Stimulated activated CD4-positive, alpha-beta T cell treated with anti-CD3 and anti-CD28 coated beads, Interleukin-1b, Interleukin-23, amount 100 ng/mL, for 24 hours (primary cell): ENCODE measurements around the gene KHDC1L.
"Not testable (repeated sequence)": the region's sequence is repeated elsewhere in the genome, so short reads cannot be mapped to it uniquely, and the experiment has no call there.

Experiments
- DNase-seq, 4 experiments: peaks; one replicate each; pipeline ENCODE4 v3.0.0-alpha.2; 2020; ENCODE audit warnings: low read depth in 4 of 4, low spot score in 1 of 4

The KHDC1L gene

DNA sequence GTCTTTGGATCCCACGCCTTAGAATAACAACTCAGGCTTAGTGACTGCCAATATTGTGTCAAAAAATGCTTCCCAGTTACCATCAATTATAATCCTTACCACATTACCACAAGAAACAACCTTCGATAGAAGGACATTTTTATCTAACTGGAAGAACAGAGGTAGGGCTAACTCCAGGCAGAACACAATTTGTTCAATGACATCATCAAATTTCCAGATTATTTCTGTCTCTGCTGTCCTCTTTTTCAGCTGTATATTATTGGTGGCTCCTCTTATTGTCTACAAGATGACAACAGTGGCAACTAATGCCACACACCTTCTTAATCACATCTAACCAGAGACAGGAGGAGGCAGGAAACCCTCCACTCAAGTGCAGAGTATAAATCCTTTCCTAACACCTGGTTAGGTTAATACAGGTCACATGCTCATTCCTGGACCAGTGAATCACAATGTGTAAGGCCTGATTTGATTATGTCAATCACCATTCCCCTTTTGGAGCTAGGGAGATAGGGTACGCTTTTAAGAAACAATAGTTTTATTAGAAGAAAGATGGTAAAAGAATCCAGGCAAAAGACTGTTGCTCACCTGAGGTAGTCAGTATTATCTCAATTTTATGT is 18.0 kb downstream of the KHDC1L start:
- DNase-seq, result no peak

DNA sequence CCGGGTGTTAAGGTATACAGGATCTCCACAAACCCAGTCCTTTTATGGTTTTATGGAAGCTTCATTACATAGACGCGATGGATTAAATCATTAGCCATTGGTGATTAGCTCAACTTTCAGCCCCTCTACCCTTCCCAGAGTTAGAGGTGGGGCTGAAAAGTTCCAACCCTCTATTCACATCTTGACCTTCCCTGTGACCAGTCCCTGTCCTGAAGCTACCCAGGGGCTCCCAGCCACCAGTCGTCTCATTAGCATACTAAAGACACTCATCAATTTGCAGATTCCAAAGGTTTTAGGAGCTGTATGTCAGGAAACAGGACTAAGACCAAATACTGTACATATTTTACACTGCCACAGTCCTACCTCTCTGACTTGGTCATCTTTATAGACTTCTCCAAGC is 21.0 kb downstream of the KHDC1L start:
- DNase-seq, result no peak

DNA sequence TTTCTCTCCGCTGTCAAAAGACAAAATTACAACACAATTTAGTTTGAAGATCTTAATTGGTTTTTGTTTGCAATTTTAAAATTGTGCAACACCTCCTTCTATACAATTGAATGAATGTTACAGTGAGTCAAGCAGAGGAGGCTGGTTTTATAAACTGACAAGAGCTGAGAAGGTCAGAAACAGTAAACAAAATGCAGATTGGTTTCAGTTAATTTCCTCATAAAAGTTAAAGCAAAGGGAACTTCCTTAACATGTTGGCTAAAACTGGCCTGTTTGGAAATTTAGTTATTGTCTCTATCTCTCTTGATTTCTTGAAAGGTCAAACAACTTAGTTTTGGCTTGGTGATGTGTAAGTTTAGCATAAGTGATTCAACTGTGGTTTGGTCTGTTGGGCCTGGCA is 22.2 kb downstream of the KHDC1L start:
- no peak for DNase-seq

DNA sequence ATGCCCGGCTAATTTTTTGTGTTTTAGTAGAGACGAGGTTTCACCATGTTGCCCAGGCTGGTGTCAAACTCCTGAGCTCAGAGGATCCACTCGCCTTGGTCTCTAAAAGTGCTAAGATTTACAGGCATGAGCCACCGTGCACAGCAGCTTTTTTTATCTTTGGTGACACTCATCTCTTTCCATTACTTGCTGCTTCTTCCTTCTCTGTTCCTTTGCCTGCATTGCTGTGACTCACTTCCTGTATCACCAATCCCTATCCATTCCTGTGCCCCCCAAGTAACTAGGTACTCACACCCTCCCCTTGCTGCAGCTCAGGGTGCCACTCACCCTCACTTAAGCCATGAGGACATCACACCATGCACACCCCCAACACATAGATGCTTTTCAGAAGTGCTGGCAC is 24.6 kb downstream of the KHDC1L start:
- no peak for DNase-seq

DNA sequence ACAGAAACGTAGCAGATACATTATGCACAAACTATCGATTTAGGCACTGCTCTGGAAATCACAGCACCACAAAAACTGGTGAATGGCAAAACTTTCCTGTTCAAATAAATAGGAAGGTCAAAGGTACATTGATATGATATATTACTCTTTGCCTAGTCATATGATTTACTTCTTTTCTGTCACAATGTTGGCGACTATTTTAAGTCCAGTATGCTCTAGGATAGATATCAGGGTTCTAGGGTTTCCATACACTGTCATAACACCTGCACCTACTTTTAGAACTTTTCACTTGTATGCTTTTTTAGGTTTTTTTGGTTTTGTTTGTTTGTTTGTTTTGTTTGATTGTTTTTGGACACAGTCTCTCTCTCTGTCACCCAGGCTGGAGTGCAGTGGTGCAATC is 25.0 kb downstream of the KHDC1L start:
- DNase-seq, result no peak

DNA sequence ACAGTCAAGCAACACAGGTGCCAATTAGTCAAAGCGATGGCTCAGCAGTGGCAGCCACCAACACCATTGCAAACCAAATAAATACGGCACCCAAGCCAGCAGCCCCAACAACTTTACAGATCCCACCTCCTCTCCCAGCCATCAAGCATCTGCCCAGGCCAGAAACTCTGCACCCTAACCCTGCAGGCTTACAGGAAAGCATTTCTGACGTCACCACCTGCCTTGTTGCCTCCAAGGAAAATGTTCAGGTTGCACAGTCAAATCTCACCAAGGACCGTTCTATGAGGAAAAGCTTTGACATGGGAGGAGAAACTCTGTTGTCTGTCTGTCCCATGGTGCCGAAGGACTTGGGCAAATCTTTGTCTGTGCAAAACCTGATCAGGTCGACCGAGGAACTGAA is 30.6 kb downstream of the KHDC1L start:
- DNase-seq, result no peak

DNA sequence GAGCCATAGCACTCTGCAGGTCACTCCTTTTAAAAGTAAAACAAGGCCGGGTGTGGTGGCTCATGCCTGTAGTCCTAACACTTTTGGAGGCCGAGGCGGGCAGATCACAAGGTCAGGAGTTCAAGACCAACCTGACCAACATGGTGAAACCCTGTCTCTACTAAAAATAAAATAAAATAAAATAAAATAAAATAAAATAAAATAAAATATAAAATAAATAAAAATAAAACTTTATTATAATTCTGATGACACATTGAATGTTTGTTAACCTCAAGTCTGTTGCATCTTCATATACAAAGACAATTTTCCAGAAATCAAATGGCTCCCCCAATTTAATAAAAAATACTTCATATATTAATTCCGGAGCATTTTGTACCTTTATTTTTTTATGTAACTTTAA is 32.0 kb downstream of the KHDC1L start:
- DNase-seq, result not testable (repeated sequence)

DNA sequence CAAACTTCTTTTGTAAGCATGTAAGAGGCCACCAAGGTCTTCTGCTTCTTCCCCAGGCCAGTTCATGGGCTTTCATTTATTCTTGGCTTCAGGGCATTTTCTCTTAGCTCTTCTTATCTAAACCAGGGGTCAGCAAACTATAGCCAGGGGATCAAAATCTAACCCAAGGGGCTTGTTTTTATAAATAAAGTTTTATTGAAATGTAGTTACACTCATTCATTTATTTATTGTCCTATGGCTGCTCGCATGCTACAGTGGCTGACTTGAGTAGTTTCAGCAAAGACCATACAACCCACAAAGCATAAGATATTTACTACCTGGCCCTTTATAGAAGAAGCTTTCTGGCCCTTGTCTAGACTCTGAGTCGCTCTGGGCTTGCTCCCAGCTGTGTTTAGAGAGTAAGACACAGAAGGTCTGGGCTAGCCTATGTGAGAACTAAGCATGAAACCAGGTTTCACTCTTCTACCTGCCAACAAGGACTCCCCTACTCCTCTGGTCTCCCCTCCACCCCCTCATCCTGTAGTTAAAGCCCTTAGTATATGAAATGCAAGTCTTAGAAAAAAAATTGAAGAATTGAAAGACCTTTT is 43.2 kb downstream of the KHDC1L start:
- DNase-seq, result no peak

DNA sequence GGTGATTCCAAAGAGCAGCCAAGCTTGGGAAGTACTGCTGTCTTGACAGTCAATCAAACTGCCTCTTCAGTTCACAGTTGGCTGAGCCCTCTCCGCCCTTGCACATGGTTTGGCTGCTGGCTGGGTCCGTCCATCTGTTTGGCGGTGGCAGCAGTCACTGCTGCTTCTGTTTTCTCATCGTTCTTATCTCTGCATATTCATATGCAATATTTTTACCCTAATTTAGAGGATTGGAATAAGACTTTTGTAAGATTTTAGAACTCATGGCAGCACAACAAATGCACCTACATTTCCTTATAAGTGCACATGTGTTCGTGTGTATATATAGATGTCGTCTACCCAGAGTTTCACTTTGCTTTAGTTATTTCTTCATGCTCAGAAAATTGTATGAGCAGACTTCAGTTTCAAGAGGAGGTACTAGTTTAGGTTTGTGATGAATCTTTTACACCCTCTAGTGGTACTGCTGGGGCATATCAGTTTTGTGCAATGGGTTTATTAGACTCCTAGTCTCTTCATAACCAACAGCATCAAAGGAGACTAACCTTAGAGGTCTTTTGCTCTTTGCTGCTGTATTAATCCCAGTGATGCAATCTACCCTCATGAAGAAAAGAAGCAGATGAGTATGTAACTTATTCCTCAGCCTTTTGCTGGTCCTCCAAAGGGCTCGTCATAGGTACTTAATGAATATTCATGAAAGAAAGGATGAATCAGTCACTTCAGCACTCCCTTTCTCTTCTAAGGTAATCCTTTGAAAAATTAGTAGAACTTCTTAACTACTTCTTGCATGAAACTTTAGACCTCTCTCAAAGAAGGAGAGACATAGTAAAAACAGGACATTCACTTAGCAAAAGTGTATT is 44.3 kb downstream of the KHDC1L start:
- no peak for DNase-seq

DNA sequence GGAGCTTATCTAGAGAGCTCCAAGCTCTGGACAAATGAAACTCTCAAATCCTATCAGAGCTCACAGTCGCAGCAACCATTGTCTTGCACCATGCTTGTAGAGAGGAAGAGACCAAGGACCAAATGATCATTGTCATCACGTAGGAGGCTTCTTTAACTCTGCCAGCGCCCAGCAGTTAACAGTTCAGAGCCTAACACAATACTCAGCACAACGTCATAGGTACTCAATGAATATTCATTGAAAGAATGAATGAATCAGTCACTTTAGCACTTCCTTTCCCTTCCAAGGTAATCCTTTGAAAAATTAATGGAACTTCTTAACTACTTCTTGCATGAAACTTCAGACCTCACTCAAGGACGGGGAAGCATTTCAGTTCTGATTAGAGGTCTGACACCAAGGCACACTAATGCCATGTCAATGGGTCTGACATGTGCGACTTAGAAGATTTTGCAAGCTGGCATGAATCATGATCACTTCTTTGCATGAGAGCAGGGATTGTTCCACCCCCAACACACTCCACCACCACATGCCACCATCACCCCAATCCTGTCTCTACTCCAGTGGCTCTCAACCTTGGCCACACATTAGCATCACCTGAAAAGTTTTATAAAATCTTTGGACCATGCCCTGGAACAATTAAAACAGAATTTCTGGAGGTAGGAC is 45.1 kb downstream of the KHDC1L start:
- DNase-seq, result no peak

DNA sequence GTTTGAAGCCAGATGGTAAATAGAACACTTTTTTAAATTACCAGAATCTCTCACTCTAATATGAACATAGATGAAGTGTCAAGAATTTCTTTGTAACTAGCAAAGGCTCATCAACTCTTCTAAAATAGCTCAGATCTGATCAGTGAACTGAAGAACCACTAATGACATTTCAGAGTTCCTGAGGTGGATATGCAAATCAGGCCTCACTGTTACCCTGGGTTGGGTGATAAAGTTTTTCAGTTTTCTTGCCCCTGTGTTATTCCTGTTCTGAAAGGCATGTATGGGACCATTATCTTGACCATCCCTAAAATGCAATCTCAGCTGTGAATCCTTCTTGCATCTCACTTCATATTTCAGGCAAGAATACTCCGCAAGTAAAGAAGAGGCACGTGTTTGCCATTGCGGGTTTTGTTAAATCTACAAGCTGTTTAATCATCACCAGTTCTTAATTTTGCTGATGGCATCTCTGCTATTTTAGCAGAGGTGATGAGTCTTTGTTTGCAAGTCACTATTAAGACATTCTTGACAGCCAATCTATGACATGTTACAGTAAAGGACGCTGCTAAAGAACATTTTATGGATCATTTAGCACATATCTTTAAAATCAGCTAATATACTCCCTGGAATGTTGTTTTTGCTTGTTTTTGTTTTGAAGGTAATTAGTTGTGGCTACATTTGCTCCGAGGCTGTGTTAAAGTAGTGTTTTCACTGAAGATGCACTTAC is 47.9 kb downstream of the KHDC1L start:
- no peak for DNase-seq

DNA sequence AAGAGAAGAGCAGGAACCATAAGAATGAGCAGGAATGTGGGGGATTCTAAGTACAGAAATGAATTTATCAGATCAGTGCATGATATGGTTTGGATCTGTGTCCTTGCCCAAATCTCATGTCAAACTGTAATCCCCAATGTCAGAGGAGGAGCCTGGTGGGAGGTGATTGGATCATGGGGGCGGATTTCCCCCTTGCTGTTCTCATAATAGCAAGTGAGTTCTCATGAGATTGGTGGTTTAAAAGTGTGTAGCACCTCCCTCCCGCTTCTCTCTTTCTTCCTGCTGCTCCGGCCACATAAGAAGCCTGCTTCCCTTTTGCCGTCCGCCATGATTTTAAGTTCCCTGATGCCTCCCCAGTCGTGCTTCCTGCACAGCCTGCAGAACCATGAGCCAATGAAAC is 49.2 kb downstream of the KHDC1L start:
- no peak for DNase-seq

DNA sequence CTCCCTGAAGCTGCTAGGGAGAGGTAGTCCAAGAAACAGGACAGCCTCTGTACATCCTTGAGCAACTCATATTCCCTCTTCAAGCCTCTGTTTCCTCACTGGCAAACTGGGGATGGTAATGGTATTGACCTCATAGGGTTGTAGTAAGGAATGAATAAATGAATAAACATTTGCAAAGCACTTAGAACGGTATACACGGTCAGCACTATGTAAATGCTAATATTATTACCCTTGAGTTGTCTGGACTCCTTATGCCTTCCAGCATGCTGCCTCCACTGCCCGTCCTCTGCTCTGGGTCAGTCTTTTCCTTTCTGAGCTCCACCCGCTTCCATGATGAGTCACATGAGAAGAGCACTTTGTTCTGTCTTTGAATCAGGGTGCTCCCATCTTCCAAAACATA is 50.6 kb downstream of the KHDC1L start:
- no peak for DNase-seq
